NOMO-1 treated with dmso at 0.1 percent for 144 hours (cell line): ENCODE measurements around the gene SCUBE3.

Source experiments
- DNase-seq: peaks from one replicate; lab custom pipeline; 2025; ENCODE audit not compliant: unreplicated experiment; lab: John Stamatoyannopoulos, UW

Gene SCUBE3

GRCh38 chr6:35297601-35298481, 84.1 kb downstream of the SCUBE3 start, which contains the start of gene DEF6:
Gene DEF6 (plus strand): TSS chr6:35297818. CDS start chr6:35297857, 39 bp downstream.
- DNase-seq, result peak; percentile 92

- no peak for DNase-seq
Measured at GRCh38 chr6:35298625-35299140, 84.9 kb downstream of the SCUBE3 start.

DNA sequence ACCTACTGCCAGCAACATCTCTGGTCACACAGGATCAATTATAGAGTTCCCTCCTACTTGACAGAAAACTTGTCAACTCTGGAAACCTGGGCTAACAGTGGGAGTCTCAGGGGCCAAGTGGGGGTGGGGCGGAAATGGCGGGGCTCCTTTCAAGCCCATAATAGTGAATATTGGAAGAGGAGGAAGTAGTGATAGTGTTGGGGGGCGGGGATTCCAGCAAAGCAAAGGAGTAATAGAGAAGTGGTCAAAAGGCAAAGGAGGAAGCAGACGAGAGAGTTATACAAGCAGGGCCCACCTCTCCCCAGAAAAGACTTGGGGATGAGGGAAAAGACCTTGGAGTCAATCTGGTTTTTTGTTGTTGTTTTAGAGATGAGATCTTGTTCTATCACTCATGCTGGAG, 85.9 kb downstream of the SCUBE3 start:
- peak; percentile 83 for DNase-seq

DNA sequence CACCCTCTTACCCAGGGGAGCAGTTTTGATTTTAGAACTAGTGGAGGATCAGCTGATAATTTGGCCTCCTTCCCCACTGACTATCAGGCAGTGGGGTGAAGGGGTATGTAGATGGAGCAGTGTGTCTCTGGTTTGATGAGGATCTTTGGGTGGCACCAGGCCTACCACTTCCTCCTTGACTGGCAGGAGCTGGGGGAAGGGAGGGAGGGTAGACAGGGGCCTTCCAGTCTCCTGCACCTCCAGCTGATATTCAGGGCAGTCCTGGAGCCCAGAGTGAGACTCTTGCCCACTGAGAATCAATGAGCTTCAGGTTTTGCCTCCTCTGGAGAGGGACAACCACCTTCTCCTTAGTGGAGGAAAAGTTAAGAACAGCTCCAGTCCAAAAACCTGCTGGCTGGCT, 87.1 kb downstream of the SCUBE3 start:
- no peak for DNase-seq
